SK-N-SH (cell line): Measurements from ENCODE around the gene NIT1. TPM values are rescaled to one million over a fixed set of nuclear protein-coding genes. Genes with fewer than 3 reads are reported as not detected.

Experiments used
- CTCF ChIA-PET: fragments of 300-600, 350-600 bp; formaldehyde crosslinking; extraction: SDS; loops from one replicate; lab custom pipeline; 2021; lab: Yijun Ruan, JAX
- POLR2A ChIA-PET: fragments of 350-600 bp; sonication (Branson Sonifier 250); formaldehyde crosslinking; extraction: SDS; loops from one replicate; lab custom pipeline; 2020; ENCODE audit warnings: antibody characterized with exemption, inconsistent platforms; lab: Yijun Ruan, JAX
- DNase-seq: peaks from one replicate; pipeline ENCODE4 v3.0.0; 2012
- H2AFZ ChIP-seq: fragments of 200-600 bp; sonication (generic); 2 replicates; pipeline ENCODE4 v1.8.1; 2016; ENCODE audit warnings: antibody characterized with exemption, mild to moderate bottlenecking, low read depth
- H3F3A ChIP-seq: fragments of 200-600 bp; sonication (generic); replicated peaks from 2 replicates; pipeline ENCODE3; 2016; ENCODE audit warnings: antibody characterized with exemption, mild to moderate bottlenecking; ENCODE audit not compliant: insufficient read depth
- H3K27ac ChIP-seq, 2 experiments: fragments of 200-500 bp in 1 of 2; fragments of 200-600 bp in 1 of 2; sonication (Bioruptor generic) in 1 of 2; sonication (generic), shearing (Covaris generic) in 1 of 2; 2 replicates each; pipeline versions ENCODE4 v1.5.1 to v1.6.1; 2014 to 2016; ENCODE audit warnings: low read depth in 2 of 2, inconsistent platforms in 1 of 2, low read length in 1 of 2, mild to moderate bottlenecking in 1 of 2, mixed read lengths in 1 of 2
- H3K27me3 ChIP-seq: fragments of 200-600 bp; sonication (generic), shearing (Covaris generic); 2 replicates; pipeline ENCODE4 v1.6.1; 2016; ENCODE audit warnings: mixed run types; ENCODE audit not compliant: insufficient read depth
- H3K36me3 ChIP-seq, 2 experiments: fragments of 200-500 bp in 1 of 2; fragments of 200-600 bp in 1 of 2; sonication (Bioruptor generic) in 1 of 2; sonication (generic) in 1 of 2; replicated peaks in 1 of 2; 2 replicates each; pipeline versions ENCODE3 to v1.5.1; 2014 to 2016; ENCODE audit warnings: low read length in 1 of 2, mild to moderate bottlenecking in 1 of 2; ENCODE audit not compliant: insufficient read depth in 2 of 2, control insufficient read depth in 1 of 2
- H3K4me1 ChIP-seq, 2 experiments: fragments of 200-500 bp in 1 of 2; fragments of 200-600 bp in 1 of 2; sonication (Bioruptor generic) in 1 of 2; sonication (generic), shearing (Covaris generic) in 1 of 2; 2 replicates each; pipeline versions ENCODE4 v1.5.1 to v1.6.1; 2014 to 2016; ENCODE audit warnings: low read depth in 1 of 2, low read length in 1 of 2, mixed run types in 1 of 2; ENCODE audit not compliant: insufficient read depth in 2 of 2, control insufficient read depth in 1 of 2
- H3K4me2 ChIP-seq: fragments of 200-600 bp; sonication (generic), shearing (Covaris generic); 2 replicates; pipeline ENCODE4 v1.6.1; 2017; ENCODE audit warnings: mixed run types
- H3K4me3 ChIP-seq, 2 experiments: fragments of 200-500 bp in 1 of 2; fragments of 200-600 bp in 1 of 2; sonication (Bioruptor generic) in 1 of 2; sonication (generic), shearing (Covaris generic) in 1 of 2; 2 replicates each; pipeline versions ENCODE4 v1.5.1 to v1.8.1; 2014 to 2016; ENCODE audit warnings: low read depth in 2 of 2, inconsistent platforms in 1 of 2, low read length in 1 of 2, mild to moderate bottlenecking in 1 of 2, mixed read lengths in 1 of 2, moderate library complexity in 1 of 2
- H3K79me2 ChIP-seq: fragments of 200-600 bp; sonication (generic); 2 replicates; pipeline ENCODE4 v1.8.1; 2017; ENCODE audit warnings: mild to moderate bottlenecking; ENCODE audit not compliant: insufficient read depth
- H3K9ac ChIP-seq: fragments of 200-600 bp; sonication (generic); 2 replicates; pipeline ENCODE4 v1.6.1; 2017; ENCODE audit warnings: mixed run types
- H3K9me2 ChIP-seq: fragments of 200-600 bp; sonication (generic); 2 replicates; pipeline ENCODE4 v1.6.1; 2017; ENCODE audit warnings: mixed run types
- H3K9me3 ChIP-seq: fragments of 200-600 bp; sonication (generic); 2 replicates; pipeline ENCODE4 v1.6.1; 2017; ENCODE audit warnings: mixed run types, mild to moderate bottlenecking, moderate library complexity
- H4K20me1 ChIP-seq: fragments of 200-600 bp; sonication (generic); 2 replicates; pipeline ENCODE4 v1.6.1; 2017; ENCODE audit warnings: mild to moderate bottlenecking, mixed run types; ENCODE audit not compliant: insufficient read depth
- CHD2 ChIP-seq: fragments of 150-350 bp; IDR thresholded peaks from 2 replicates; pipeline ENCODE4 v1.6.1; 2018; ENCODE audit warnings: low read length; ENCODE audit not compliant: partially characterized antibody
- ELF1 ChIP-seq: IDR thresholded peaks from 2 replicates; pipeline ENCODE4 v1.4.0; 2012
- EP300 ChIP-seq, 2 experiments: IDR thresholded peaks; 2 replicates each; pipeline versions ENCODE4 v1.4.0 to v1.6.1; 2012; ENCODE audit warnings: borderline replicate concordance in 1 of 2, low read depth in 1 of 2, low read length in 1 of 2
- FOSL2 ChIP-seq: IDR thresholded peaks from 2 replicates; pipeline ENCODE4 v1.4.0; 2012; ENCODE audit warnings: low read depth, mild to moderate bottlenecking, moderate library complexity, borderline replicate concordance
- FOXM1 ChIP-seq: IDR thresholded peaks from 2 replicates; pipeline ENCODE4 v1.4.0; 2012; ENCODE audit warnings: low read depth, mild to moderate bottlenecking
- GABPA ChIP-seq: IDR thresholded peaks from 2 replicates; pipeline ENCODE4 v1.4.0; 2012; ENCODE audit warnings: low read depth, mild to moderate bottlenecking
- JUND ChIP-seq: IDR thresholded peaks from 2 replicates; pipeline ENCODE4 v1.4.0; 2012
- MEF2A ChIP-seq: IDR thresholded peaks from 2 replicates; pipeline ENCODE4 v1.4.0; 2012; ENCODE audit warnings: low read depth, borderline replicate concordance
- NFIC ChIP-seq: IDR thresholded peaks from 2 replicates; pipeline ENCODE4 v1.4.0; 2012; ENCODE audit warnings: borderline replicate concordance
- NRF1 ChIP-seq: IDR thresholded peaks from 2 replicates; pipeline ENCODE4 v1.6.1; 2012; ENCODE audit warnings: low read depth, mild to moderate bottlenecking, low read length
- POLR2AphosphoS5 ChIP-seq: IDR thresholded peaks from 2 replicates; pipeline ENCODE4 v1.6.1; 2012; ENCODE audit warnings: low read depth, low read length
- RAD21 ChIP-seq: IDR thresholded peaks from 2 replicates; pipeline ENCODE4 v1.6.1; 2012; ENCODE audit warnings: mild to moderate bottlenecking, low read length
- RXRA ChIP-seq: IDR thresholded peaks from 2 replicates; pipeline ENCODE4 v1.4.0; 2012; ENCODE audit warnings: low read depth, mild to moderate bottlenecking, borderline replicate concordance
- SMC3 ChIP-seq: IDR thresholded peaks from 2 replicates; pipeline ENCODE4 v1.6.1; 2012; ENCODE audit warnings: low read depth, low read length, improper control_type of control experiment
- TAF1 ChIP-seq: IDR thresholded peaks from 2 replicates; pipeline ENCODE4 v1.6.1; 2012; ENCODE audit warnings: low read depth, mild to moderate bottlenecking, low read length, moderate library complexity, borderline replicate concordance
- TCF12 ChIP-seq: IDR thresholded peaks from 2 replicates; pipeline ENCODE4 v1.4.0; 2012
- TEAD4 ChIP-seq: IDR thresholded peaks from 2 replicates; pipeline ENCODE4 v1.4.0; 2012; ENCODE audit warnings: mild to moderate bottlenecking, borderline replicate concordance; ENCODE audit not compliant: insufficient read depth
- ZBTB33 ChIP-seq: IDR thresholded peaks from 2 replicates; pipeline ENCODE4 v1.4.0; 2012; ENCODE audit warnings: low read depth, borderline replicate concordance
- WGBS: methylation state at CpG from one replicate; pipeline ENCODE4 v1.1.6; 2017; ENCODE audit warnings: low lambda C conversion rate; 5-methylcytosine and 5-hydroxymethylcytosine counted together
- polyA plus RNA-seq, 3 experiments: library from polyadenylated mRNA; depleted of rRNA; stranded (reverse); fragments of >200 nt; gene quantifications; 2 replicates each; pipeline ENCODE4 v1.2.3, GENCODE V29; 2012
- TF ChIP-seq, protein P1 (sequence below): fragments of 150-350 bp; IDR thresholded peaks from 2 replicates; pipeline ENCODE4 v1.6.1; 2016; ENCODE audit warnings: mild to moderate bottlenecking, low read depth, low read length
- TF ChIP-seq, protein P2 (sequence below): IDR thresholded peaks from 2 replicates; pipeline ENCODE4 v1.4.0; 2012; ENCODE audit warnings: low read depth, borderline replicate concordance
- TF ChIP-seq, protein P3 (sequence below): IDR thresholded peaks from 2 replicates; pipeline ENCODE4; 2012
- TF ChIP-seq, protein P4 (sequence below): fragments of 200-600 bp; sonication (generic); IDR thresholded peaks from 2 replicates; pipeline ENCODE4 v1.6.1; 2017; ENCODE audit warnings: antibody characterized with exemption, mild to moderate bottlenecking, moderate library complexity

The NIT1 gene
- polyA plus RNA-seq, 1 of the 3 experiments (the other 2 are of a cell fraction): 38.7 TPM

GRCh38 chr1:161132410-161133219 is 14.7 kb downstream of the NIT1 start, which contains the start of gene DEDD:
Gene DEDD (minus strand): TSS chr1:161132667. CDS start chr1:161124462, 8,205 bp downstream.
- CTCF ChIA-PET: interaction anchor here (0.8 to 5.0 kb wide), 8 partner anchors 11 to 143 kb away, joined by 3 to 21 read pairs (median 4); no protein-coding TSS in a partner anchor
- under 1% methylated on average over 38 of the region's 68 CpGs for WGBS
- H3K36me3 ChIP-seq: peaks cover 23 to 29% of the 10 kb centered on the region in 2 experiments
- H3K9ac ChIP-seq: peak within 1 kb of the TSS; percentile 89
- no peaks in the 10 kb centered on the region for H3K9me3 ChIP-seq
- H2AFZ ChIP-seq: peak within 1 kb of the TSS; percentile 91
- peaks cover 5 to 13% of the 10 kb centered on the region in 2 experiments; a peak in 3 of 4 replicates for H3K4me1 ChIP-seq
- H3K27me3 ChIP-seq: no peaks in the 10 kb centered on the region
- H3F3A ChIP-seq: peaks cover 13% of the 10 kb centered on the region
- H3K9me2 ChIP-seq: no peaks in the 10 kb centered on the region
- peak within 1 kb of the TSS; percentile 54 to 74 for H3K4me3 ChIP-seq
- peak within 1 kb of the TSS; percentile 73 for H3K4me2 ChIP-seq
- POLR2A ChIA-PET: interaction anchor here (0.9 to 1.8 kb wide), 8 partner anchors 11 to 135 kb away, joined by 3 to 12 read pairs (median 4); partner anchors contain the start of genes NIT1, PFDN2, PPOX and UFC1
- DNase-seq: peak; percentile 94
- H4K20me1 ChIP-seq: no peaks in the 10 kb centered on the region
- H3K27ac ChIP-seq: peak within 1 kb of the TSS; percentile 91 to 96
- H3K79me2 ChIP-seq: peaks cover 64% of the 10 kb centered on the region
- TF ChIP-seq RAD21 (no peak), FOSL2 (0 out of 2 replicates have a peak, but pooled peaks have one; percentile 28), TCF12 (no peak; the same call in 1 of the 2 replicates), MEF2A (no peak), NFIC (no peak), SMC3 (no peak), FOXM1 (no peak), TAF1 (peak; percentile 55), TEAD4 (no peak), GABPA (peak; percentile 75), JUND (0 out of 2 replicates have a peak, but pooled peaks have one; percentile 33), RXRA (no peak), POLR2AphosphoS5 (peak; percentile 68), NRF1 (no peak), ZBTB33 (no peak), EP300 (IDR thresholded peaks at IDR 0.05; ENCODE audit: borderline replicate concordance in 1 of 2, low read depth in 1 of 2, low read length in 1 of 2) (peak in 1 of 2 experiments; percentile 44; a peak in 1 of 4 replicates), CHD2 (no peak), ELF1 (peak; percentile 82)
- TF ChIP-seq, protein P1, sequence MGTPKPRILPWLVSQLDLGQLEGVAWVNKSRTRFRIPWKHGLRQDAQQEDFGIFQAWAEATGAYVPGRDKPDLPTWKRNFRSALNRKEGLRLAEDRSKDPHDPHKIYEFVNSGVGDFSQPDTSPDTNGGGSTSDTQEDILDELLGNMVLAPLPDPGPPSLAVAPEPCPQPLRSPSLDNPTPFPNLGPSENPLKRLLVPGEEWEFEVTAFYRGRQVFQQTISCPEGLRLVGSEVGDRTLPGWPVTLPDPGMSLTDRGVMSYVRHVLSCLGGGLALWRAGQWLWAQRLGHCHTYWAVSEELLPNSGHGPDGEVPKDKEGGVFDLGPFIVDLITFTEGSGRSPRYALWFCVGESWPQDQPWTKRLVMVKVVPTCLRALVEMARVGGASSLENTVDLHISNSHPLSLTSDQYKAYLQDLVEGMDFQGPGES: no peak
- TF ChIP-seq, protein P2, sequence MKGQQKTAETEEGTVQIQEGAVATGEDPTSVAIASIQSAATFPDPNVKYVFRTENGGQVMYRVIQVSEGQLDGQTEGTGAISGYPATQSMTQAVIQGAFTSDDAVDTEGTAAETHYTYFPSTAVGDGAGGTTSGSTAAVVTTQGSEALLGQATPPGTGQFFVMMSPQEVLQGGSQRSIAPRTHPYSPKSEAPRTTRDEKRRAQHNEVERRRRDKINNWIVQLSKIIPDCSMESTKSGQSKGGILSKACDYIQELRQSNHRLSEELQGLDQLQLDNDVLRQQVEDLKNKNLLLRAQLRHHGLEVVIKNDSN: no peak
- TF ChIP-seq, protein P3, sequence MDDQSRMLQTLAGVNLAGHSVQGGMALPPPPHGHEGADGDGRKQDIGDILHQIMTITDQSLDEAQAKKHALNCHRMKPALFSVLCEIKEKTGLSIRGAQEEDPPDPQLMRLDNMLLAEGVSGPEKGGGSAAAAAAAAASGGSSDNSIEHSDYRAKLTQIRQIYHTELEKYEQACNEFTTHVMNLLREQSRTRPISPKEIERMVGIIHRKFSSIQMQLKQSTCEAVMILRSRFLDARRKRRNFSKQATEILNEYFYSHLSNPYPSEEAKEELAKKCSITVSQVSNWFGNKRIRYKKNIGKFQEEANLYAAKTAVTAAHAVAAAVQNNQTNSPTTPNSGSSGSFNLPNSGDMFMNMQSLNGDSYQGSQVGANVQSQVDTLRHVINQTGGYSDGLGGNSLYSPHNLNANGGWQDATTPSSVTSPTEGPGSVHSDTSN: peak; percentile 61; the same call in 1 of the 2 replicates
- TF ChIP-seq, protein P4, sequence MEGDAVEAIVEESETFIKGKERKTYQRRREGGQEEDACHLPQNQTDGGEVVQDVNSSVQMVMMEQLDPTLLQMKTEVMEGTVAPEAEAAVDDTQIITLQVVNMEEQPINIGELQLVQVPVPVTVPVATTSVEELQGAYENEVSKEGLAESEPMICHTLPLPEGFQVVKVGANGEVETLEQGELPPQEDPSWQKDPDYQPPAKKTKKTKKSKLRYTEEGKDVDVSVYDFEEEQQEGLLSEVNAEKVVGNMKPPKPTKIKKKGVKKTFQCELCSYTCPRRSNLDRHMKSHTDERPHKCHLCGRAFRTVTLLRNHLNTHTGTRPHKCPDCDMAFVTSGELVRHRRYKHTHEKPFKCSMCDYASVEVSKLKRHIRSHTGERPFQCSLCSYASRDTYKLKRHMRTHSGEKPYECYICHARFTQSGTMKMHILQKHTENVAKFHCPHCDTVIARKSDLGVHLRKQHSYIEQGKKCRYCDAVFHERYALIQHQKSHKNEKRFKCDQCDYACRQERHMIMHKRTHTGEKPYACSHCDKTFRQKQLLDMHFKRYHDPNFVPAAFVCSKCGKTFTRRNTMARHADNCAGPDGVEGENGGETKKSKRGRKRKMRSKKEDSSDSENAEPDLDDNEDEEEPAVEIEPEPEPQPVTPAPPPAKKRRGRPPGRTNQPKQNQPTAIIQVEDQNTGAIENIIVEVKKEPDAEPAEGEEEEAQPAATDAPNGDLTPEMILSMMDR: no peak
